SK-N-SH (cell line): ENCODE results near the gene AFAP1. TPM values are rescaled to one million over a fixed set of nuclear protein-coding genes. Genes with fewer than 3 reads are reported as not detected.

Experiments
- CTCF ChIA-PET: fragments of 300-600, 350-600 bp; formaldehyde crosslinking; extraction: SDS; loops from one replicate; lab custom pipeline; 2021; lab: Yijun Ruan, JAX
- POLR2A ChIA-PET: fragments of 350-600 bp; sonication (Branson Sonifier 250); formaldehyde crosslinking; extraction: SDS; loops from one replicate; lab custom pipeline; 2020; ENCODE audit warnings: antibody characterized with exemption, inconsistent platforms; lab: Yijun Ruan, JAX
- DNase-seq: peaks from one replicate; pipeline ENCODE4 v3.0.0; 2012
- H2AFZ ChIP-seq: fragments of 200-600 bp; sonication (generic); 2 replicates; pipeline ENCODE4 v1.8.1; 2016; ENCODE audit warnings: antibody characterized with exemption, mild to moderate bottlenecking, low read depth
- H3F3A ChIP-seq: fragments of 200-600 bp; sonication (generic); replicated peaks from 2 replicates; pipeline ENCODE3; 2016; ENCODE audit warnings: antibody characterized with exemption, mild to moderate bottlenecking; ENCODE audit not compliant: insufficient read depth
- H3K27ac ChIP-seq, 2 experiments: fragments of 200-500 bp in 1 of 2; fragments of 200-600 bp in 1 of 2; sonication (Bioruptor generic) in 1 of 2; sonication (generic), shearing (Covaris generic) in 1 of 2; 2 replicates each; pipeline versions ENCODE4 v1.5.1 to v1.6.1; 2014 to 2016; ENCODE audit warnings: low read depth in 2 of 2, inconsistent platforms in 1 of 2, low read length in 1 of 2, mild to moderate bottlenecking in 1 of 2, mixed read lengths in 1 of 2
- H3K27me3 ChIP-seq: fragments of 200-600 bp; sonication (generic), shearing (Covaris generic); 2 replicates; pipeline ENCODE4 v1.6.1; 2016; ENCODE audit warnings: mixed run types; ENCODE audit not compliant: insufficient read depth
- H3K36me3 ChIP-seq, 2 experiments: fragments of 200-500 bp in 1 of 2; fragments of 200-600 bp in 1 of 2; sonication (Bioruptor generic) in 1 of 2; sonication (generic) in 1 of 2; replicated peaks in 1 of 2; 2 replicates each; pipeline versions ENCODE3 to v1.5.1; 2014 to 2016; ENCODE audit warnings: low read length in 1 of 2, mild to moderate bottlenecking in 1 of 2; ENCODE audit not compliant: insufficient read depth in 2 of 2, control insufficient read depth in 1 of 2
- H3K4me1 ChIP-seq, 2 experiments: fragments of 200-500 bp in 1 of 2; fragments of 200-600 bp in 1 of 2; sonication (Bioruptor generic) in 1 of 2; sonication (generic), shearing (Covaris generic) in 1 of 2; 2 replicates each; pipeline versions ENCODE4 v1.5.1 to v1.6.1; 2014 to 2016; ENCODE audit warnings: low read depth in 1 of 2, low read length in 1 of 2, mixed run types in 1 of 2; ENCODE audit not compliant: insufficient read depth in 2 of 2, control insufficient read depth in 1 of 2
- H3K4me2 ChIP-seq: fragments of 200-600 bp; sonication (generic), shearing (Covaris generic); 2 replicates; pipeline ENCODE4 v1.6.1; 2017; ENCODE audit warnings: mixed run types
- H3K4me3 ChIP-seq, 2 experiments: fragments of 200-500 bp in 1 of 2; fragments of 200-600 bp in 1 of 2; sonication (Bioruptor generic) in 1 of 2; sonication (generic), shearing (Covaris generic) in 1 of 2; 2 replicates each; pipeline versions ENCODE4 v1.5.1 to v1.8.1; 2014 to 2016; ENCODE audit warnings: low read depth in 2 of 2, inconsistent platforms in 1 of 2, low read length in 1 of 2, mild to moderate bottlenecking in 1 of 2, mixed read lengths in 1 of 2, moderate library complexity in 1 of 2
- H3K79me2 ChIP-seq: fragments of 200-600 bp; sonication (generic); 2 replicates; pipeline ENCODE4 v1.8.1; 2017; ENCODE audit warnings: mild to moderate bottlenecking; ENCODE audit not compliant: insufficient read depth
- H3K9ac ChIP-seq: fragments of 200-600 bp; sonication (generic); 2 replicates; pipeline ENCODE4 v1.6.1; 2017; ENCODE audit warnings: mixed run types
- H3K9me2 ChIP-seq: fragments of 200-600 bp; sonication (generic); 2 replicates; pipeline ENCODE4 v1.6.1; 2017; ENCODE audit warnings: mixed run types
- H3K9me3 ChIP-seq: fragments of 200-600 bp; sonication (generic); 2 replicates; pipeline ENCODE4 v1.6.1; 2017; ENCODE audit warnings: mixed run types, mild to moderate bottlenecking, moderate library complexity
- H4K20me1 ChIP-seq: fragments of 200-600 bp; sonication (generic); 2 replicates; pipeline ENCODE4 v1.6.1; 2017; ENCODE audit warnings: mild to moderate bottlenecking, mixed run types; ENCODE audit not compliant: insufficient read depth
- FOXJ3 ChIP-seq: sonication (generic); formaldehyde crosslinking; IDR thresholded peaks from 2 replicates; pipeline ENCODE4 v1.5.1; 2020; ENCODE audit warnings: mild to moderate bottlenecking, missing genetic modification reagents
- FOXM1 ChIP-seq: IDR thresholded peaks from 2 replicates; pipeline ENCODE4 v1.4.0; 2012; ENCODE audit warnings: low read depth, mild to moderate bottlenecking
- IRF3 ChIP-seq: fragments of 150-350 bp; IDR thresholded peaks from 2 replicates; pipeline ENCODE4 v1.6.1; 2016; ENCODE audit warnings: mild to moderate bottlenecking, low read depth, low read length
- NFIC ChIP-seq: IDR thresholded peaks from 2 replicates; pipeline ENCODE4 v1.4.0; 2012; ENCODE audit warnings: borderline replicate concordance
- YY1 ChIP-seq: IDR thresholded peaks from 2 replicates; pipeline ENCODE4 v1.4.0; 2012; ENCODE audit warnings: low read depth, mild to moderate bottlenecking
- WGBS: methylation state at CpG from one replicate; pipeline ENCODE4 v1.1.6; 2017; ENCODE audit warnings: low lambda C conversion rate; 5-methylcytosine and 5-hydroxymethylcytosine counted together
- polyA plus RNA-seq, 3 experiments: library from polyadenylated mRNA; depleted of rRNA; stranded (reverse); fragments of >200 nt; gene quantifications; 2 replicates each; pipeline ENCODE4 v1.2.3, GENCODE V29; 2012
- TF ChIP-seq, protein P1 (sequence below): fragments of 200-600 bp; sonication (generic); IDR thresholded peaks from 2 replicates; pipeline ENCODE4 v1.6.1; 2017; ENCODE audit warnings: antibody characterized with exemption, mild to moderate bottlenecking, moderate library complexity
- TF ChIP-seq, protein P2 (sequence below): IDR thresholded peaks from 2 replicates; pipeline ENCODE4 v1.6.1; 2012; ENCODE audit warnings: mild to moderate bottlenecking, low read depth, low read length, moderate library complexity

Gene AFAP1
- polyA plus RNA-seq, 1 of the 3 experiments (the other 2 are of a cell fraction) = 67.9 TPM

- 95% methylated on average over 19 of the region's 24 CpGs for WGBS
Measured at GRCh38 chr4:7773401-7774180, 166.1 kb downstream of the AFAP1 start.

More at GRCh38 chr4:7773401-7774180, 166.1 kb downstream of the AFAP1 start:
- Histone ChIP-seq H3K27ac (no peak overlapping the region; a peak in 1 of 4 replicates), H2AFZ (no peak overlapping the region), H3K4me1 (peaks cover 0 to 19% of the 10 kb centered on the region in 2 experiments; a peak in 1 of 4 replicates), H3K4me2 (no peak overlapping the region), H3K9ac (no peak overlapping the region), H3K27me3 (no peaks in the 10 kb centered on the region), H3K36me3 (peaks cover 89 to 94% of the 10 kb centered on the region in 2 experiments), H3K4me3 (no peak overlapping the region), H3K9me3 (no peaks in the 10 kb centered on the region), H3K9me2 (no peaks in the 10 kb centered on the region), H3K79me2 (peaks cover 97% of the 10 kb centered on the region), H3F3A (peaks cover 34% of the 10 kb centered on the region), H4K20me1 (peaks cover 67% of the 10 kb centered on the region)
- ChIA-PET POLR2A (no interaction called here), CTCF (interaction anchor here (0.8 to 6.1 kb wide), 6 partner anchors 11 to 30 kb away, joined by 3 to 42 read pairs (median 4); no protein-coding TSS in a partner anchor)
- no peak for TF ChIP-seq IRF3
- TF ChIP-seq NFIC = no peak
- no peak for TF ChIP-seq FOXM1
- no peak for TF ChIP-seq FOXJ3 (CRISPR knock-in tag)
- no peak for TF ChIP-seq YY1
- TF ChIP-seq, protein P1, sequence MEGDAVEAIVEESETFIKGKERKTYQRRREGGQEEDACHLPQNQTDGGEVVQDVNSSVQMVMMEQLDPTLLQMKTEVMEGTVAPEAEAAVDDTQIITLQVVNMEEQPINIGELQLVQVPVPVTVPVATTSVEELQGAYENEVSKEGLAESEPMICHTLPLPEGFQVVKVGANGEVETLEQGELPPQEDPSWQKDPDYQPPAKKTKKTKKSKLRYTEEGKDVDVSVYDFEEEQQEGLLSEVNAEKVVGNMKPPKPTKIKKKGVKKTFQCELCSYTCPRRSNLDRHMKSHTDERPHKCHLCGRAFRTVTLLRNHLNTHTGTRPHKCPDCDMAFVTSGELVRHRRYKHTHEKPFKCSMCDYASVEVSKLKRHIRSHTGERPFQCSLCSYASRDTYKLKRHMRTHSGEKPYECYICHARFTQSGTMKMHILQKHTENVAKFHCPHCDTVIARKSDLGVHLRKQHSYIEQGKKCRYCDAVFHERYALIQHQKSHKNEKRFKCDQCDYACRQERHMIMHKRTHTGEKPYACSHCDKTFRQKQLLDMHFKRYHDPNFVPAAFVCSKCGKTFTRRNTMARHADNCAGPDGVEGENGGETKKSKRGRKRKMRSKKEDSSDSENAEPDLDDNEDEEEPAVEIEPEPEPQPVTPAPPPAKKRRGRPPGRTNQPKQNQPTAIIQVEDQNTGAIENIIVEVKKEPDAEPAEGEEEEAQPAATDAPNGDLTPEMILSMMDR = no peak
- TF ChIP-seq, protein P2, sequence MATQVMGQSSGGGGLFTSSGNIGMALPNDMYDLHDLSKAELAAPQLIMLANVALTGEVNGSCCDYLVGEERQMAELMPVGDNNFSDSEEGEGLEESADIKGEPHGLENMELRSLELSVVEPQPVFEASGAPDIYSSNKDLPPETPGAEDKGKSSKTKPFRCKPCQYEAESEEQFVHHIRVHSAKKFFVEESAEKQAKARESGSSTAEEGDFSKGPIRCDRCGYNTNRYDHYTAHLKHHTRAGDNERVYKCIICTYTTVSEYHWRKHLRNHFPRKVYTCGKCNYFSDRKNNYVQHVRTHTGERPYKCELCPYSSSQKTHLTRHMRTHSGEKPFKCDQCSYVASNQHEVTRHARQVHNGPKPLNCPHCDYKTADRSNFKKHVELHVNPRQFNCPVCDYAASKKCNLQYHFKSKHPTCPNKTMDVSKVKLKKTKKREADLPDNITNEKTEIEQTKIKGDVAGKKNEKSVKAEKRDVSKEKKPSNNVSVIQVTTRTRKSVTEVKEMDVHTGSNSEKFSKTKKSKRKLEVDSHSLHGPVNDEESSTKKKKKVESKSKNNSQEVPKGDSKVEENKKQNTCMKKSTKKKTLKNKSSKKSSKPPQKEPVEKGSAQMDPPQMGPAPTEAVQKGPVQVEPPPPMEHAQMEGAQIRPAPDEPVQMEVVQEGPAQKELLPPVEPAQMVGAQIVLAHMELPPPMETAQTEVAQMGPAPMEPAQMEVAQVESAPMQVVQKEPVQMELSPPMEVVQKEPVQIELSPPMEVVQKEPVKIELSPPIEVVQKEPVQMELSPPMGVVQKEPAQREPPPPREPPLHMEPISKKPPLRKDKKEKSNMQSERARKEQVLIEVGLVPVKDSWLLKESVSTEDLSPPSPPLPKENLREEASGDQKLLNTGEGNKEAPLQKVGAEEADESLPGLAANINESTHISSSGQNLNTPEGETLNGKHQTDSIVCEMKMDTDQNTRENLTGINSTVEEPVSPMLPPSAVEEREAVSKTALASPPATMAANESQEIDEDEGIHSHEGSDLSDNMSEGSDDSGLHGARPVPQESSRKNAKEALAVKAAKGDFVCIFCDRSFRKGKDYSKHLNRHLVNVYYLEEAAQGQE = no peak
- DNase-seq = no peak
